DND-41 (cell line): ENCODE results near the gene CDK11B.
"Not testable (repeated sequence)": the region's sequence is repeated elsewhere in the genome, so short reads cannot be mapped to it uniquely, and the experiment has no call there.

Experiments used
- CTCF ChIP-seq: IDR thresholded peaks from 2 replicates; pipeline ENCODE4 v1.5.1; 2012; ENCODE audit warnings: borderline replicate concordance, low read length, moderate library complexity, mild to moderate bottlenecking; ENCODE audit not compliant: poor library complexity, severe bottlenecking; ENCODE audit errors: extremely low read depth
- EZH2 ChIP-seq: IDR thresholded peaks from 3 replicates; pipeline ENCODE4 v1.6.1; 2012; ENCODE audit warnings: borderline replicate concordance, low read depth, mild to moderate bottlenecking, moderate library complexity, low read length, inconsistent platforms; ENCODE audit not compliant: severe bottlenecking

- TF ChIP-seq EZH2, CTCF: not testable (repeated sequence)
These were observed 4.2 kb upstream of the CDK11B start for GRCh38 chr1:1662830-1663560.
